HK-2 (cell line): ENCODE measurements around the gene HES1.
A peak's percentile ranks its signal among the peaks of the same experiment; 100 is the strongest.

Experiments
- DNase-seq: peaks from one replicate; pipeline ENCODE4 v3.0.0-alpha.2; 2018; ENCODE audit not compliant: unreplicated experiment

HES1 gene

GRCh38 chr3:194167480-194168282, 31.7 kb downstream of the HES1 start:
- no peak for DNase-seq

GRCh38 chr3:194168994-194169393, 33.0 kb downstream of the HES1 start:
- DNase-seq = no peak

- no peak for DNase-seq
Observed at GRCh38 chr3:194169595-194169994, 33.6 kb downstream of the HES1 start.

GRCh38 chr3:194170793-194171192, 34.8 kb downstream of the HES1 start:
- no peak for DNase-seq

GRCh38 chr3:194174406-194174805, 38.5 kb downstream of the HES1 start:
- DNase-seq = no peak

GRCh38 chr3:194174980-194175379, 39.0 kb downstream of the HES1 start:
- no peak for DNase-seq

GRCh38 chr3:194176274-194176991, 40.5 kb downstream of the HES1 start:
- no peak for DNase-seq

- no peak for DNase-seq
Observed at GRCh38 chr3:194177141-194177540, 41.2 kb downstream of the HES1 start.

- DNase-seq = no peak
Observed at GRCh38 chr3:194178128-194178527, 42.2 kb downstream of the HES1 start.

GRCh38 chr3:194178669-194179068, 42.7 kb downstream of the HES1 start:
- DNase-seq = no peak

GRCh38 chr3:194180570-194180969, 44.6 kb downstream of the HES1 start:
- DNase-seq = no peak

GRCh38 chr3:194181612-194182529, 45.9 kb downstream of the HES1 start:
- no peak for DNase-seq

GRCh38 chr3:194183271-194183670, 47.3 kb downstream of the HES1 start:
- no peak for DNase-seq

GRCh38 chr3:194184265-194184751, 48.4 kb downstream of the HES1 start:
- no peak for DNase-seq

GRCh38 chr3:194184801-194185200, 48.9 kb downstream of the HES1 start:
- DNase-seq = no peak

GRCh38 chr3:194185221-194185620, 49.3 kb downstream of the HES1 start:
- DNase-seq = peak; percentile 5

- DNase-seq = no peak
Observed at GRCh38 chr3:194187233-194187944, 51.4 kb downstream of the HES1 start.
